ENCODE results near the gene TMEM80. TPM values are rescaled to one million over a fixed set of nuclear protein-coding genes. Genes with fewer than 3 reads are reported as not detected.

The TMEM80 gene
- total RNA-seq, 1 donor from 2014 or later = 5.7 TPM

GRCh38 chr11:697811-698311 is 2.2 kb downstream of the TMEM80 start:
- peak overlapping the region; percentile 11 to 54 (median 17) for H3K4me3 ChIP-seq (ENCODE audit: low read length in 3 of 3)
- H3K27me3 ChIP-seq (ENCODE audit: control insufficient read depth in 3 of 3, insufficient read depth in 3 of 3, low read length in 3 of 3) = no peaks in the 10 kb centered on the region
- no peaks in the 10 kb centered on the region for H3K9me3 ChIP-seq (ENCODE audit: control insufficient read depth in 3 of 3, low read length in 3 of 3)
- H3K36me3 ChIP-seq (ENCODE audit: control insufficient read depth in 3 of 3, insufficient read depth in 3 of 3, low read length in 3 of 3) = peaks cover 8 to 17% (median 11%) of the 10 kb centered on the region in 3 donors
- peak overlapping the region; percentile 66 to 96 (median 85) for H3K9ac ChIP-seq (ENCODE audit: low read depth in 1 of 3, low read length in 3 of 3)
- peaks cover 36 to 50% (median 50%) of the 10 kb centered on the region in 3 donors for H3K4me1 ChIP-seq (ENCODE audit: control insufficient read depth in 3 of 3, insufficient read depth in 3 of 3, low read length in 3 of 3)
- H3K27ac ChIP-seq (ENCODE audit: low read depth, low read length) = peak overlapping the region; percentile 98

- no peak overlapping the region for H3K4me3 ChIP-seq (ENCODE audit: low read length in 3 of 3)
- H3K9me3 ChIP-seq (ENCODE audit: control insufficient read depth in 3 of 3, low read length in 3 of 3) = no peaks in the 10 kb centered on the region
- peaks cover 40 to 51% (median 44%) of the 10 kb centered on the region in 3 donors for H3K4me1 ChIP-seq (ENCODE audit: control insufficient read depth in 3 of 3, insufficient read depth in 3 of 3, low read length in 3 of 3)
- peak overlapping the region in 1 of 3 donors; percentile 50 for H3K9ac ChIP-seq (ENCODE audit: low read depth in 1 of 3, low read length in 3 of 3)
- peaks cover 11 to 17% (median 12%) of the 10 kb centered on the region in 3 donors for H3K36me3 ChIP-seq (ENCODE audit: control insufficient read depth in 3 of 3, insufficient read depth in 3 of 3, low read length in 3 of 3)
- H3K27me3 ChIP-seq (ENCODE audit: control insufficient read depth in 3 of 3, insufficient read depth in 3 of 3, low read length in 3 of 3) = no peaks in the 10 kb centered on the region
- peak overlapping the region; percentile 40 for H3K27ac ChIP-seq (ENCODE audit: low read depth, low read length)
These were observed 3.0 kb downstream of the TMEM80 start for GRCh38 chr11:698493-699115.

GRCh38 chr11:699116-699508 is 3.5 kb downstream of the TMEM80 start:
- H3K9me3 ChIP-seq (ENCODE audit: control insufficient read depth in 3 of 3, low read length in 3 of 3) = no peaks in the 10 kb centered on the region
- H3K4me3 ChIP-seq (ENCODE audit: low read length in 3 of 3) = no peak overlapping the region
- peaks cover 11 to 17% (median 12%) of the 10 kb centered on the region in 3 donors for H3K36me3 ChIP-seq (ENCODE audit: control insufficient read depth in 3 of 3, insufficient read depth in 3 of 3, low read length in 3 of 3)
- peaks cover 36 to 48% (median 39%) of the 10 kb centered on the region in 3 donors for H3K4me1 ChIP-seq (ENCODE audit: control insufficient read depth in 3 of 3, insufficient read depth in 3 of 3, low read length in 3 of 3)
- H3K27ac ChIP-seq (ENCODE audit: low read depth, low read length) = peak overlapping the region; percentile 40
- no peaks in the 10 kb centered on the region for H3K27me3 ChIP-seq (ENCODE audit: control insufficient read depth in 3 of 3, insufficient read depth in 3 of 3, low read length in 3 of 3)
- no peak overlapping the region for H3K9ac ChIP-seq (ENCODE audit: low read depth in 1 of 3, low read length in 3 of 3)

- H3K27ac ChIP-seq (ENCODE audit: low read depth, low read length) = no peak overlapping the region
These were observed 4.1 kb downstream of the TMEM80 start for GRCh38 chr11:699753-700152.

GRCh38 chr11:701741-702461 is 6.3 kb downstream of the TMEM80 start:
- no peak overlapping the region for H3K27ac ChIP-seq (ENCODE audit: low read depth, low read length)
- no peak overlapping the region for H3K4me3 ChIP-seq (ENCODE audit: low read length in 3 of 3)
- H3K9ac ChIP-seq (ENCODE audit: low read depth in 1 of 3, low read length in 3 of 3) = no peak overlapping the region
- H3K27me3 ChIP-seq (ENCODE audit: control insufficient read depth in 3 of 3, insufficient read depth in 3 of 3, low read length in 3 of 3) = peaks cover 3 to 7% (median 7%) of the 10 kb centered on the region in 3 donors
- peaks cover 12 to 17% (median 17%) of the 10 kb centered on the region in 3 donors for H3K36me3 ChIP-seq (ENCODE audit: control insufficient read depth in 3 of 3, insufficient read depth in 3 of 3, low read length in 3 of 3)
- H3K4me1 ChIP-seq (ENCODE audit: control insufficient read depth in 3 of 3, insufficient read depth in 3 of 3, low read length in 3 of 3) = peaks cover 32 to 58% (median 39%) of the 10 kb centered on the region in 3 donors
- H3K9me3 ChIP-seq (ENCODE audit: control insufficient read depth in 3 of 3, low read length in 3 of 3) = no peaks in the 10 kb centered on the region

More at GRCh38 chr11:699753-700152, 4.1 kb downstream of the TMEM80 start:
- H3K27me3 ChIP-seq (ENCODE audit: control insufficient read depth in 3 of 3, insufficient read depth in 3 of 3, low read length in 3 of 3) = no peaks in the 10 kb centered on the region
- no peak overlapping the region for H3K4me3 ChIP-seq (ENCODE audit: low read length in 3 of 3)
- H3K9ac ChIP-seq (ENCODE audit: low read depth in 1 of 3, low read length in 3 of 3) = peak overlapping the region in 2 of 3 donors; percentile 38 to 45
- H3K9me3 ChIP-seq (ENCODE audit: control insufficient read depth in 3 of 3, low read length in 3 of 3) = no peaks in the 10 kb centered on the region
- peaks cover 12 to 17% (median 17%) of the 10 kb centered on the region in 3 donors for H3K36me3 ChIP-seq (ENCODE audit: control insufficient read depth in 3 of 3, insufficient read depth in 3 of 3, low read length in 3 of 3)
- H3K4me1 ChIP-seq (ENCODE audit: control insufficient read depth in 3 of 3, insufficient read depth in 3 of 3, low read length in 3 of 3) = peaks cover 32 to 51% (median 37%) of the 10 kb centered on the region in 3 donors

- peaks cover 11 to 16% (median 14%) of the 10 kb centered on the region in 3 donors for H3K27me3 ChIP-seq (ENCODE audit: control insufficient read depth in 3 of 3, insufficient read depth in 3 of 3, low read length in 3 of 3)
- H3K27ac ChIP-seq (ENCODE audit: low read depth, low read length) = peak overlapping the region; percentile 36
- peaks cover 23 to 56% (median 33%) of the 10 kb centered on the region in 3 donors for H3K4me1 ChIP-seq (ENCODE audit: control insufficient read depth in 3 of 3, insufficient read depth in 3 of 3, low read length in 3 of 3)
- H3K4me3 ChIP-seq (ENCODE audit: low read length in 3 of 3) = no peak overlapping the region
- H3K9ac ChIP-seq (ENCODE audit: low read depth in 1 of 3, low read length in 3 of 3) = peak overlapping the region in 2 of 3 donors; percentile 10 to 40
- H3K36me3 ChIP-seq (ENCODE audit: control insufficient read depth in 3 of 3, insufficient read depth in 3 of 3, low read length in 3 of 3) = peaks cover 12 to 17% (median 17%) of the 10 kb centered on the region in 3 donors
- no peaks in the 10 kb centered on the region for H3K9me3 ChIP-seq (ENCODE audit: control insufficient read depth in 3 of 3, low read length in 3 of 3)
These were observed 7.1 kb downstream of the TMEM80 start for GRCh38 chr11:702462-703461.

GRCh38 chr11:703506-703905 is 7.9 kb downstream of the TMEM80 start:
- Histone ChIP-seq H3K4me3 (ENCODE audit: low read length in 3 of 3) (no peak overlapping the region), H3K27ac (ENCODE audit: low read depth, low read length) (peak overlapping the region; percentile 36), H3K36me3 (ENCODE audit: control insufficient read depth in 3 of 3, insufficient read depth in 3 of 3, low read length in 3 of 3) (peaks cover 12 to 17% (median 17%) of the 10 kb centered on the region in 3 donors), H3K9ac (ENCODE audit: low read depth in 1 of 3, low read length in 3 of 3) (peak overlapping the region in 1 of 3 donors; percentile 40), H3K9me3 (ENCODE audit: control insufficient read depth in 3 of 3, low read length in 3 of 3) (no peaks in the 10 kb centered on the region), H3K4me1 (ENCODE audit: control insufficient read depth in 3 of 3, insufficient read depth in 3 of 3, low read length in 3 of 3) (peaks cover 19 to 48% (median 25%) of the 10 kb centered on the region in 3 donors), H3K27me3 (ENCODE audit: control insufficient read depth in 3 of 3, insufficient read depth in 3 of 3, low read length in 3 of 3) (peaks cover 14 to 23% (median 18%) of the 10 kb centered on the region in 3 donors)

- no peak overlapping the region for H3K4me3 ChIP-seq (ENCODE audit: low read length in 3 of 3)
- no peak overlapping the region for H3K27ac ChIP-seq (ENCODE audit: low read depth, low read length)
- peaks cover 12 to 17% (median 17%) of the 10 kb centered on the region in 3 donors for H3K36me3 ChIP-seq (ENCODE audit: control insufficient read depth in 3 of 3, insufficient read depth in 3 of 3, low read length in 3 of 3)
- no peak overlapping the region for H3K9ac ChIP-seq (ENCODE audit: low read depth in 1 of 3, low read length in 3 of 3)
- peaks cover 19 to 44% (median 20%) of the 10 kb centered on the region in 3 donors for H3K4me1 ChIP-seq (ENCODE audit: control insufficient read depth in 3 of 3, insufficient read depth in 3 of 3, low read length in 3 of 3)
- H3K27me3 ChIP-seq (ENCODE audit: control insufficient read depth in 3 of 3, insufficient read depth in 3 of 3, low read length in 3 of 3) = peaks cover 14 to 28% (median 18%) of the 10 kb centered on the region in 3 donors
- H3K9me3 ChIP-seq (ENCODE audit: control insufficient read depth in 3 of 3, low read length in 3 of 3) = no peaks in the 10 kb centered on the region
These were observed 8.6 kb downstream of the TMEM80 start for GRCh38 chr11:704228-704674.
